Sigmoid colon (tissue), 4 donors: ENCODE measurements around the gene SENP2.

ENCODE experiments used
- CTCF ChIP-seq, 4 experiments: fragments of 450-650 bp in 3 of 4; fragments of 200-600 bp in 1 of 4; IDR thresholded peaks; one replicate each; pipeline ENCODE4 v1.5.1; 2016 to 2019; ENCODE audit warnings: antibody characterized with exemption in 4 of 4, mild to moderate bottlenecking in 3 of 4, moderate library complexity in 2 of 4
- EP300 ChIP-seq, 4 donors: sonication (generic); formaldehyde crosslinking; IDR thresholded peaks; one replicate each; pipeline ENCODE4 v1.6.1; 2017; ENCODE audit warnings: antibody characterized with exemption in 4 of 4
- POLR2A ChIP-seq, 2 donors: fragments of 450-650 bp; IDR thresholded peaks; one replicate each; pipeline ENCODE4 v1.6.1; 2016; ENCODE audit warnings: antibody characterized with exemption in 2 of 2, mild to moderate bottlenecking in 2 of 2, moderate library complexity in 2 of 2
- POLR2AphosphoS5 ChIP-seq, 4 donors: sonication (generic); formaldehyde crosslinking; IDR thresholded peaks; one replicate each; pipeline ENCODE4 v1.6.1; 2017; ENCODE audit warnings: antibody characterized with exemption in 4 of 4

DNA sequence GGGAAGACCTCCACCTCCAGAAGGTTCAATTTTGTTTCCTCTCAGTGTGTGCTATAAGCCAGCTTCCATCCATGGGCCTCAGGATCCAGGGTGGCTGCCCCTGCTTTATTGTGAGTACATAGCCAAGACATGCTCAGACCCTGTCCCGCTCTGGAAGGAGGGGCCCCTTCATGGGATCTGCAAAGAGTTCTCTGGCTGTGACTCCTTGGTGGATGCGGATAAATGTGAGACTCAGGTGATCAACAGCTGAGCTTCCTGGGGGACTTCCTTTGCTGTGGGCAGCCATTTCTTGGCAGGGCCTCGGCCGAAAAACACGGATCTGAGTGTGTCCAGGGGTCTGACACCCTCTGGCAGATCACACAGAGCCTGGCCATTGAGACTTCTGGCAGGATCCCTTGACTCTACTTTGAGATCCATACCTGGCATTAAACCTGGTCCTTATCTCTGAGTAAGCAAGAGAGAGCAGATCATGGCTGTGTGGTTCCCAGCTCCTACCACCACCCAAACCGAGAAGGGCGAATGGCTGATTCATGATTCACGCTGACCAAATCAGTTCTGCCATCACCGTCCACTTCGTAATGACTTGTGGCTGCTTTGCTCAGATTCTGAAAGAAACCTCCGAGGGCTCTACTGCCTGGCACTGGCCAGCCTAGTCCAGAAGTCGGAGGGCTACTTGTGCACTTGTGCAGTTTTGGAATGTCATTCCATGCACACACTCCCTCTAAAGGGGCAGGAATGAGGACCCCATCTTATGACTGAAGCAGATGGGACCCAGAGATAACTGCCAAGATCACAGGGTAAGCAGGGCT lies 68.1 kb downstream of the SENP2 start:
- TF ChIP-seq POLR2A (IDR thresholded peaks at IDR 0.05) (no peak), CTCF (IDR thresholded peaks at IDR 0.05) (no peak), POLR2AphosphoS5 (IDR thresholded peaks at IDR 0.05) (no peak), EP300 (IDR thresholded peaks at IDR 0.05) (no peak)
